HFF-Myc (cell line): ENCODE data around the gene TM6SF1.
"Not testable (repeated sequence)": the region's sequence is repeated elsewhere in the genome, so short reads cannot be mapped to it uniquely, and the experiment has no call there.

Experiments used
- DNase-seq: peaks from one replicate; pipeline ENCODE4 v3.0.0-alpha.2; 2011; ENCODE audit warnings: low read depth; ENCODE audit errors: extremely low read depth
- H3K4me3 ChIP-seq: replicated peaks from 2 replicates; pipeline ENCODE4 v1.5.1; 2011; ENCODE audit warnings: low read depth, mild to moderate bottlenecking, control low read depth, low read length
- CTCF ChIP-seq: IDR thresholded peaks from 2 replicates; pipeline ENCODE4 v1.5.1; 2012; ENCODE audit warnings: mild to moderate bottlenecking, low read depth, low read length, control low read depth; ENCODE audit errors: missing control alignments

The TM6SF1 gene

GRCh38 chr15:83166218-83166617, 58.8 kb downstream of the TM6SF1 start:
- no peak for DNase-seq
- no peak for TF ChIP-seq CTCF
- no peak overlapping the region for H3K4me3 ChIP-seq

DNA sequence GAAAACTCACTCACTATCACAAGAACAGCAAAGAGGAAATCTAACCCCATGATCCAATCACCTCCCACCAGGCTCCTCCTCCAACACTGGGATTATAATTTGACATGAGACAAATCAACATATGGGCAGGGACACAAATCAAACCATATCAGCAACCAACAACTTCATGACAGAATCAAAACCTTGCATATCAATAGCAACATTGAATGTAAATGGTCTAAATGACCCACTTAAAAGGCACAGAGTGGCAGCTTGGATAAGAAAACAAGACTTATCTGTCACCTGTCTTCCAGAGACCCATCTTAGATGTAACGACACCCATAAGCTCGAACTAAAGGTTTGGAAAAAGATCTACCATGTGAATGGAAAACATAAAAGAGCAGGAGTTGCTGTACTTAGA, 59.4 kb downstream of the TM6SF1 start:
- no peak for DNase-seq
- TF ChIP-seq CTCF = no peak
- no peak overlapping the region for H3K4me3 ChIP-seq

GRCh38 chr15:83169576-83169975, 62.1 kb downstream of the TM6SF1 start:
- H3K4me3 ChIP-seq, DNase-seq: not testable (repeated sequence)

GRCh38 chr15:83170474-83171165, 63.2 kb downstream of the TM6SF1 start:
- H3K4me3 ChIP-seq = no peak overlapping the region
- no peak for DNase-seq
- TF ChIP-seq CTCF = no peak

GRCh38 chr15:83174891-83175290, 67.4 kb downstream of the TM6SF1 start:
- DNase-seq = no peak
- H3K4me3 ChIP-seq = no peak overlapping the region
- TF ChIP-seq CTCF = no peak

GRCh38 chr15:83178390-83178789, 70.9 kb downstream of the TM6SF1 start:
- TF ChIP-seq CTCF = no peak
- no peak for DNase-seq
- H3K4me3 ChIP-seq = no peak overlapping the region

GRCh38 chr15:83178869-83179325, 71.5 kb downstream of the TM6SF1 start:
- no peak overlapping the region for H3K4me3 ChIP-seq
- no peak for TF ChIP-seq CTCF
- DNase-seq = no peak
